Cardiac atrium fibroblast (primary cell): ENCODE data around the gene MPV17L. TPM values are rescaled to one million over a fixed set of nuclear protein-coding genes. Genes with fewer than 3 reads are reported as not detected.

Experiments
- total RNA-seq: library from RNA; depleted of rRNA; stranded (reverse); fragments of >200 nt; gene quantifications from 2 replicates; pipeline ENCODE4 v1.2.3, GENCODE V29; 2015

The MPV17L gene
- 0.18 and 0.81 TPM in 2 replicates for total RNA-seq

DNA sequence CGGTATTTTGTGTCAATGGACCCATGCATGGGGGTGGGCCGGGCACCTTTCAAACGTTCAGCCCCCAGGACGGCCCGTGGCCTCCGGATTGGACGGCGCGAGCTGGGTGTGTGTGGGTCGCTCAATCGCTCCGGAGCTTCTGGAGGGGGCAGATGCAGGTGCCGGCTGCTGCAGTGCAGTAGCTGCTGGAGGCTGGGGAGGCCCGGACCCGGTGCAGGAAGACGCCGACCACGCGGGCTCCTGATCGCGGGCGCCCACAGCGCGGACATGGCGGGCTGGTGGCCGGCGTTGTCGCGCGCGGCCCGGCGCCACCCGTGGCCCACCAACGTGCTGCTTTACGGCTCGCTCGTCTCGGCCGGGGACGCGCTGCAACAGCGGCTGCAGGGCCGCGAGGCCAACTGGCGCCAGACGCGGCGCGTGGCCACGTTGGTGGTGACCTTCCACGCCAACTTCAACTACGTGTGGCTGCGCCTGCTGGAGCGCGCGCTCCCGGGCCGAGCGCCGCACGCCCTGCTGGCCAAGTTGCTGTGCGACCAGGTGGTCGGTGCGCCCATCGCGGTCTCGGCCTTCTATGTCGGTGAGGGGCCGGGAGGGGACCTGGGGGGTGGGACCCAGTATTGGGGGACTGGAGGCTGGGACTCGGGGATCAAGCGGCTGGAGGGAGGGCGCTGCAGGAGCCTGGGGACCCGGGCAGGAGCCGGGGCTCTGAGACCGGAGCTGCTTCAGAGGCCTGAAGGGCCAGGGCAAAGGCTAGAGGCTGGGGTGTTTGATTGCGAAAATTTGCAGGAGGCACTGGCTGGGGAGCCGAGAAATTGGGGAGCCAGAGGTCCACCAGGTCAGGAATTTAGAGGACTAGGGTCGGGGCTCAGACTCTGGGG is at the start of gene MPV17L:
Gene MPV17L (plus strand): TSS at position 124 of the 878 bp plus-strand sequence. CDS start 144 bp downstream, at position 268.

GRCh38 chr16:15378194-15378593 is 17.4 kb upstream of the MPV17L start, which contains the start of gene NPIPA5:
NPIPA5 (minus strand) TSS chr16:15378294; CDS start chr16:15378294, 0 bp downstream.

GRCh38 chr16:15434425-15435215 is 39.1 kb downstream of the MPV17L start, which contains the start of gene BMERB1:
BMERB1 (plus strand) TSS chr16:15434588; CDS start chr16:15434654, 66 bp downstream.

Other genes starting within 250 kb of the MPV17L start
- 3.4 and 16.4 TPM in 2 replicates for gene NPIPA5, start 17.5 kb upstream of the MPV17L start, total RNA-seq
- 23.1 and 37.7 TPM in 2 replicates for gene BMERB1, start 38.8 kb downstream of the MPV17L start, total RNA-seq
- 10.5 and 25.3 TPM in 2 replicates for gene MARF1, start 247.4 kb downstream of the MPV17L start, total RNA-seq